OCI-LY1 (cell line): Measurements from ENCODE around the gene AMIGO3.

Experiments
- CTCF ChIP-seq: fragments of 200-600 bp; sonication (generic), shearing (Covaris generic); IDR thresholded peaks from 2 replicates; pipeline ENCODE4 v1.5.1; 2017; ENCODE audit warnings: mild to moderate bottlenecking, antibody characterized with exemption, low read length, moderate library complexity, mixed read lengths
- EZH2 ChIP-seq: fragments of 200-600 bp; sonication (generic), shearing (Covaris generic); IDR thresholded peaks from 2 replicates; pipeline ENCODE4 v1.8.0; 2017; ENCODE audit warnings: borderline replicate concordance, mixed run types, mild to moderate bottlenecking, antibody characterized with exemption, low read length, moderate library complexity, mixed read lengths

GRCh38 chr3:49700014-49700413 lies 19.5 kb downstream of the AMIGO3 start:
- no peak for TF ChIP-seq CTCF
- TF ChIP-seq EZH2 = no peak
